AG20443 (cell line): Measurements from ENCODE around the gene PVALEF.

Experiments
- DNase-seq: peaks from one replicate; pipeline ENCODE4 v3.0.0; 2012; ENCODE audit warnings: low spot score, mixed read lengths

Gene PVALEF

GRCh38 chr17:81161972-81162371, 3.3 kb upstream of the PVALEF start:
- no peak for DNase-seq

GRCh38 chr17:81162491-81162890, 2.8 kb upstream of the PVALEF start:
- DNase-seq, result no peak

- DNase-seq, result no peak
These were observed 2.1 kb upstream of the PVALEF start for GRCh38 chr17:81163051-81163695.

DNA sequence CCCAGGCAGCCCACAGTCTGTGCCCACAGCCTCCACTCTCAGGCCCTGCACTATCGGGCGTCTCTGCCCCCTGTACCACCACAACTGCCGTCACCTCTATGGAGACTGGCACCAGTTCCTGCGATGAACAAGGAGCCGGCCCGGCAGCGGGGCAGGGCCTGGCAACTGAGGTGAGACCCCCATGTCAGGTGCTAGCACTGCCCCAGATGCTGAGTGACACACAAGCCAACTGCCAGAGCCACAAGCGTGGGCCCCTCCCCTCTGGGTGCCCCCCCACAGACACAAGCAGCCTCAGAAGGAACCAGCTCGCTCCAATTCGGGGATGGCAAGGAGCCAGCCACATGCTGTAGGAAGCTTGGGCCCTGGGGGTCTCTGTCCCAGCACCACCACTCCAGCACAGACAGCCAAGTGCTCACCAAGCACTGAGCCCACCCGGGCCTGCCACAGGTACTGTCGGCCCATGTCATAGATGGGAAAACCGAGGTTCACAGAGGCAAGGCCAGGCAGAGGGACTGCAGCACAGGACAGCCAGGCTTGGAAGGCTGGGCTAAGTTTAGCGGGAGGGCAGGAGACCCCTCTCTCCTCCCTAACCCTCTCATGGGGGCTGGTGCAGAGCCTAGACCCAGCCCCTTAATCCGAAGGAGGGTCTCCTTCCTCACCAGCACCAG, 1.5 kb upstream of the PVALEF start:
- DNase-seq, result no peak

DNA sequence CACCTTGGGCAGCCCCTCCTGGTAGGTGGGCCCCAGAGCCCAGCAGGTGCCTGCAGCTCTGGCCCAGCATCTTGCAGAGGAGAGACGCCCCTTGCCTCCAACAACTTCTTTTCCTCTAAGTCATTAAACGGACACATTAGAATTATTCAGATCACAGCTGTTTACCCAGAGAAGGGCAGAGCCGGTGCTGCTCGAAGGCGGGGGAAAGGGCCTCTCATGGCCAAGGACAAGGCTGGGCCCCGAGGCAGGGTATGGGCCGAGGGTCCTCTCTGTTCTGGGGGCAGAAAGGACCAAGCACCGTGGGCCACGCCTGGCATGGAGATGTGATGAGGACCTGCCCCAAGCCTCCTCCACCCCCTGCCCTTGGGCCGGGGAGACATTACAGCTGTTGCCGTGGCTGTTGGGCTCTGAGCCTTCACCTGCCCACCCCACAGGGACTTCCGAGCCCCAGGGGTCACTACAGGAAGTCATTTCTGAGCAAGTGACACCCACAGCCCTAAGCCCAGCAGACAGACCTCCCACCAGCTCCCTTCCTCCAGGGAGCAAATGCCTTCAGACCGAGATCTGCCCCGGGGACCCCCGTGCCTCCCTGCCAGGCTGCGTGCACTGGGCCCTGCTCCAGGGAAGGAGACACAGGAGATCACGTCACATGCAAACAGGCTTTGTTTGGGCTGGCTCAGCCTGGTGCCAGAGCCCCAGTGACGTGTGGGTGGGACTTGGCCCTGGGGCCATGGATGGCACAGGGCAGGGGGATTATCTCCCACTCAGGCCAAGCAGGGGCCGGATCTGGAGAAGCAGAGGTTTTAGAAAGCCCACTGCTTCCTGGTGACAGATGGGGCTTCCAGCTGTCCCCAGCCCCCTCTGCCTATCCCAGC, 699 bp upstream of the PVALEF start:
- DNase-seq, result no peak

DNA sequence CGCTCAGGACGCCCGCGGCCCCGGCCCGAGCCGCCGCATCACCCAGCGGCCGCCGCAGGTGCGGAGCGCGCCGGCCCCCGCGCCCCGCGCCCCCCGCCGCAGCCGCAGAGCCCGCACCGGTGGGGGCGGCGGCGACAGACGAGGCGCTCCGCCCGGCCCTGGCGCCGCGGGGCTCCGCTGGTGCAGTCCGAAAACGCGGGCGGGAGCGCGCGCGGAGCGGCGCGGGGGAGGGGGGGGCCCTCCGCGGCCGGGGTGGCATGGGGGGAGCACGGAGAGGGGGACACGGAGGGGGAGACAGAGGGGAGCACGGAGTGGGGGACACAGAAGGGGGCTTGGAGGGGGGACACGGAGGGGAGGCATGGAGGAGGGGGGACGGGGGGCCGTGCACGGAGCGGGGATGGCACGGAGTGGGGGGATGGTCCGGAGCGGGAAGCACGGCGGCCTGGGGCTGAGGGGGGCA, 756 bp downstream of the PVALEF start, which contains the start of gene AATK:
AATK (minus strand) TSS at position 189 of the 460 bp plus-strand sequence. CDS start 229 bp downstream, outside the sequence.
- DNase-seq, result no peak

DNA sequence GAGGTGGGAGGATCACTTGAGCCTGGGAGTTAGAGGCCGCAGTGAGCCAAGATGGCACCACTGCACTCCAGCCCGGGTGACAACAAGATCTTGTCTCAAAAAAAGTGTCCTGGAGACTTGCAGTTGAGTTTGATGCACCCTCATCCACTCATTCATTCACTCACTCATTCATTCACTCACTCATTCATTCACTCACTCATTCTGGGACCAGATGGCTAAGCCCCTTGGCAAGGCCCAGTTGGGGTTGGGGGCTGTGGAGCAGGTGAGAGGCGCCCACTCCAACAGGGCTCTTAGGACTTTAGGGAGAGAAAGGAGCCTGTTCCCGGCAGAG, 1.9 kb downstream of the PVALEF start:
- no peak for DNase-seq

DNA sequence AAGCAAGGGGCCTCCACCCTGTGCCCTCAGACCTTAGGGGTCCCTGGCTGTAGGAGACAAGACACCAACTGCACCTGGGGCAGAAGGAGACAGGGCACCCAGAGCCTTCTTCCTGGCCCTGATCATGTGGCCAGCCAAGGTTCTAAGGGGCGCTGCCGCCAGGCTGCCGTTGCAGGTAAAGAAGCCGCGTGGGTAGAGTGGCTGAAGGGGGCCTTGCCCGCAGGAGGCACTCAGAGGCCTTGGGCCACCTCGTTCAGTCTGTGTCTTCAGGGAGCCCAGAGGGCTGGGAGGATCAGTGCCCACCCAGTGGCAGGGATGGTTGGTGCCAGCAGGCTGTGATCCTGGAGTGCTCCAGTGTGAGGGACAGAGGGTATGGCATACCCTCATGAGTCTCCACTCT, 2.3 kb downstream of the PVALEF start:
- no peak for DNase-seq

GRCh38 chr17:81169870-81170309, 4.6 kb downstream of the PVALEF start:
- no peak for DNase-seq

GRCh38 chr17:81170727-81171494, 5.6 kb downstream of the PVALEF start:
- DNase-seq, result no peak

GRCh38 chr17:81171941-81172340, 6.6 kb downstream of the PVALEF start:
- DNase-seq, result peak; percentile 64

DNA sequence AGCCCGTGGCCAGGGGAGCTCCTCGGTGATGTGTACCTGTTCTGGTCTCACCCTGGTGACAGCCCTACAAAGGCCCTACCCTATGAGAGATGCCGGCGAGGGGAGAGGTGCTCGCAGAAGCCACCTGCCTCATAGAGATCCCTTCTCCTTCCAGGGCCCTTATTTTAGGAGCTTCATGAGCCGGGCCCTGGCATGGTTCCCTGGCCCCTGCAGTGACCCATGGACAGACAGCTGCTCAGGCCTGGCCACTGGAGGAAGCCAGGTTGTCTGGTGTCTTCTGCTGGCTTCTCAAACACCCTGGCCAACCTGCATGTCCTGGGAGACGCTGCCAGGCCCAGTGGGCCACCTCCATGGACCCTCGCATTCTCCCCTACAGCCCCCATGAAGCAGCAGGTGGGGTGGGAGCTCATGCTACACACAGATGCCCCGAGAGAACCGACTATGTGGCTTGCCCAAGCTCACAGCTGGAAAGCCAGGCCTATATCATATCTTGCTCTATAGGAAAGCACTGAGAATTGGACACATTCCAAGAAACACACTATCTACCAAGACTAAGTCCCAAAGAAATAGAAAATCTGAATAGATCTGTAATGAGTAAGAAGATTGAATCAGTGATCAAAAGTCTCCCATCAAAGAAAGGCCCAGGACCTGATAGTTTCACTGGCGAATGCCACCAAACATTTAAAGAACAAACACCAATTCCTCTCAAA, 7.9 kb downstream of the PVALEF start:
- no peak for DNase-seq

GRCh38 chr17:81173762-81174155, 8.5 kb downstream of the PVALEF start:
- no peak for DNase-seq

DNA sequence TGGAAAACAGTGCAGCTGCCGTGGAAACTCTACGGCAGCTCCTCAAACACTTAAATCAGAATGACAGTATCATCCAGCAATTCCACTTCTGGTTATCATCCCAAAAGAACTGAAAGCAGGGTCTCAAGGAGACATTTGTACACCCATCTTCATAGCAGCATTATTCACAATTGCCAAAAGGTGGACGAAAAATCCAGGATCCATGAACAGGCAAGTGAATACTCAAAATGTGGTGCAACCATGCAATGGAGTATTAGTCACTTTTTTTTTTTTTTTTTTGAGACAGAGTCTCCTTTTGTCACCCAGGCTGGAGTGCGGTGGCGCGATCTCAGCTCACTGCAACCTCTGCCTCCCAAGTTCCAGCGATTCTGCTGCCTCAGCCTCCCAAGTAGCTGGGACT, 11.4 kb downstream of the PVALEF start:
- no peak for DNase-seq

GRCh38 chr17:81178136-81179091, 13.1 kb downstream of the PVALEF start:
- no peak for DNase-seq

DNA sequence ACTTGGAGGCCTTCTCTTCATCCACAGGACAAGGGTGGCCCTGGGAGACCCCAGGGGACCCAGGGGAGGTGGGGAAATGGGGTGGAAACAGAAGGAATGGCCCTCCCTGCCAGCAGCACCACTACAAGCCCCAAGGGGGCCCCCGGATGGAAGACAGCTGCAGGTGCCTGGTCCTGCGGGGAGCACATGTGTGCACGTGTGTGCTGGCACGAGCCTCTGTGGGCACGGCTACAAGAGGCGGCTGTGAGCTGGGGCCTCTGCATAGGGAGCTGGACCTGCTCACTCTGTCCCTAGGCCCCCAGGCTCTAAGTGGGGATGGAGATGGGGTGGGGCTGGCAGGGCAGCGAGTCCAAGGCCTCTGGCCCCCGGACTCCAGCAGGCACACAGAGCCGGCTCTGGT, 13.9 kb downstream of the PVALEF start:
- DNase-seq, result no peak

DNA sequence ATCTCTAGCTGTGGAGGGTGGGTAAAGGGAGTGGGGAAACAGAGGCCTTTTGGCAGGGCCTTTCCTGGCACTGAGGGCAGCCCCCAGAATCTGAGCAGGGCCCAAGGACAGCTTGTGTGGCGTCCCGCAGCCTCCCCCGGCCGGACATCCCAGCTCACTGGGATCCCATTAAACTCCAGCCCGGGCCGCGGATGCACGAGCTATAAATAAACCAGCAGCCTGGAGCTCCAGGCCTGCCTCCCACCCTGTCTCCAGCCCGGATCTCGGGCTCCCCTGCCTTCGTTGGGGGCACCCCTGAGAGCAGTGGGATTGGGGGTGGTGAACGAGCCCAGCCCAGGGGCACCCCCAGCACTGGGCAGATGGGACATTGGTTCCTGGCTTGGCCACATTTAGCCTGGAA, 14.6 kb downstream of the PVALEF start:
- DNase-seq, result no peak

GRCh38 chr17:81180836-81181810, 15.8 kb downstream of the PVALEF start:
- DNase-seq, result no peak

- DNase-seq, result no peak
These were observed 16.5 kb downstream of the PVALEF start for GRCh38 chr17:81181811-81182185.
